LNCAP (cell line): ENCODE data around the gene WDR1.

Experiments
- TF ChIP-seq, protein P1 (sequence below): fragments of 450-650 bp; IDR thresholded peaks from 2 replicates; pipeline ENCODE4 v1.5.1; 2017; ENCODE audit warnings: mild to moderate bottlenecking

Gene WDR1

DNA sequence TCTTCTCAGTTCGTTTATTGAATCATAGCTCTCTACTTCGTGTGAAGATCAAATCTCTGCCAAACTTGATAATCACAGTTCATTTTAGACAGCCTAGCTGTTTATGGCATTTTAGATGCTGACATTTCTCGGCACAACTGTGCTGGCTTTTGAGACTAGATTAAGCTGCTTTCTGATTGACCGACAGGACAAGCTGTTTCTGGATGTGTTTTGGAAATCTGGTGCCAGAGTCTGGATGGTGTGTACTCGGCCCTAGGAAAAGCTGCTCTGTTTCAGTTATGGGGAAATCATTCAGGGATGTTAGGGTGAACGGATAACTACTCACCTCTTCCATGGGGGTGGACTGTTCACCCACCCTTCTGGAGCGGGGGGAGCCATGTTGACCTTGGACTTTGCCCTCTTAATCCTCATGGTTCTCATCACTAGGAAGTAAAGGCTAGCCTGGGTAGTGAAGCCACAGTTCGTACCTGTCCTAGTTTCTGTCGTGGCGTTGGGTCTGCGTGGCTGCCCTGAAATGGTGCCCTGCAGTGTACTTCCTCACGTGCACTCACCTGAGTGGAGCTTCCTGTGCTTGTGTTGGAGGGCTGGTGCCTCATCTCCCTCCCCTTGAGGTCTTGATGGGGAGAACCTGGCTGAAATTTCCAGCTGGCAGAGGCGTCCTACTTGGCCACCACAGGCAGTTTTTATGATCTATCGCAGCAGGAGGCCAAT lies 13.7 kb upstream of the WDR1 start:
- TF ChIP-seq, protein P1, sequence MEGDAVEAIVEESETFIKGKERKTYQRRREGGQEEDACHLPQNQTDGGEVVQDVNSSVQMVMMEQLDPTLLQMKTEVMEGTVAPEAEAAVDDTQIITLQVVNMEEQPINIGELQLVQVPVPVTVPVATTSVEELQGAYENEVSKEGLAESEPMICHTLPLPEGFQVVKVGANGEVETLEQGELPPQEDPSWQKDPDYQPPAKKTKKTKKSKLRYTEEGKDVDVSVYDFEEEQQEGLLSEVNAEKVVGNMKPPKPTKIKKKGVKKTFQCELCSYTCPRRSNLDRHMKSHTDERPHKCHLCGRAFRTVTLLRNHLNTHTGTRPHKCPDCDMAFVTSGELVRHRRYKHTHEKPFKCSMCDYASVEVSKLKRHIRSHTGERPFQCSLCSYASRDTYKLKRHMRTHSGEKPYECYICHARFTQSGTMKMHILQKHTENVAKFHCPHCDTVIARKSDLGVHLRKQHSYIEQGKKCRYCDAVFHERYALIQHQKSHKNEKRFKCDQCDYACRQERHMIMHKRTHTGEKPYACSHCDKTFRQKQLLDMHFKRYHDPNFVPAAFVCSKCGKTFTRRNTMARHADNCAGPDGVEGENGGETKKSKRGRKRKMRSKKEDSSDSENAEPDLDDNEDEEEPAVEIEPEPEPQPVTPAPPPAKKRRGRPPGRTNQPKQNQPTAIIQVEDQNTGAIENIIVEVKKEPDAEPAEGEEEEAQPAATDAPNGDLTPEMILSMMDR: no peak

DNA sequence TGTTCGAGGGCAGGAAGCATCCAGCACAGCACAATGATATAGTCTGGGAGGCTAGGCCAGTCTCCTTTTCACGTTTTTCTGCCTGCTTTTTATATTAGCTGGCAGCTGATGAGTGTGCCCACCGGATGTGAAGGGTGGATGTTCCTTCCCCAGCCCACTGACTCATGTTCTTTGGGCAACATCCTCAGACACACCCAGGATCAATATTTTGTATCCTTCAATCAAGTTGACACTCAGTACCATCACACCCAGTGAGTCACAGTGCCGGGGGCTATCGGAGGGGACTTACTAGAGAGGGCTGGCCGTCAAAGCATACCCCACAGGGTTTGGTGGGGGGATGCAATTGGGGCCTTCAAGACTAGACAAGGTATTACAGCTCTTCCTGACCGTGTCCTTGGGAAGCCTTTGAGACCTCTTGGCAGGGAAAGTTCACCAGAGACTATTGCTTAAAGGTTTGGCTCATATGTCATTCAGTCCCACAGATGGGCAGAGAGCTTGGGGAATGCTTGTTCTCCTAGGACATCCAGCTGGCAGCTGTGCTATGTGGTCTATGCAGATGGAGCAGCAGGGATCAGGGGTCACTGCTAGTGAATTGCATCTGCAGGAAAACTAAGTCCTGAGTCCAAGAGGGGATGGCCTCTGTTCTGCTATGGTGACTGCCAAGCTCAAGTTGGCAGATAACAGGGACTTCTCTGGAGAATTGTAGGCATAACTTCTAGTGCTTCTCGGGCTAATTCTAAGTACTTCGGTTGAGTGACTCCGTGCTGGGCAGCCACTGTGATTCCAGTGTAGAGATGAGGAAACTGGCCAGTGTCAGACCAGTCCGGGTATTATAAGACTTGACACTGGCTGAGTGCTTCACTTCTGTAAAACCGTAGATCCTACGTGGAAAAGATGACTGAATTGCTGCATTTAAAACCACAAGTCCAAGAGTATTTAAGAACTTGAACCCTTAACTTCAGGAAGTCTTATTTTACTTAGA lies 12.9 kb upstream of the WDR1 start:
- TF ChIP-seq, protein P1: no peak

DNA sequence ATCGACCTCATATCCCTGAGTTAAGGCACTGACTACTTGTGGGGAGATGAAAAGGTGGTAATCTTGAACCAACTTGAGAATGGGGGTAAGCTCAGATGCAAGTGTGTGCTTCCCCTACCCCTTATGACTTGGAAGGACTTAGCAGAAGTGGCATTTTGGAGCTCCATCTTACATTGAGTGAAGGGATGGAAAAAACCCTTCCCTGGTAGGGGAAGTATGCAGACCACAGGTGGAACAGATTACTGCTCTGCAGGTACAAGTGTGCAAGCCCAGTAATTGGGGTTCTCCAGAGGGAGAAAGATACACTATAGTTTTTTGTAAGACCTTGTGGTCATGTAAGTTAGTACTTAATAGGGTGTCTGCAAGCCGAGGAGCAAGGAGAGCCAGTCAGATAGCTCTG lies 12.2 kb upstream of the WDR1 start:
- TF ChIP-seq, protein P1: no peak

DNA sequence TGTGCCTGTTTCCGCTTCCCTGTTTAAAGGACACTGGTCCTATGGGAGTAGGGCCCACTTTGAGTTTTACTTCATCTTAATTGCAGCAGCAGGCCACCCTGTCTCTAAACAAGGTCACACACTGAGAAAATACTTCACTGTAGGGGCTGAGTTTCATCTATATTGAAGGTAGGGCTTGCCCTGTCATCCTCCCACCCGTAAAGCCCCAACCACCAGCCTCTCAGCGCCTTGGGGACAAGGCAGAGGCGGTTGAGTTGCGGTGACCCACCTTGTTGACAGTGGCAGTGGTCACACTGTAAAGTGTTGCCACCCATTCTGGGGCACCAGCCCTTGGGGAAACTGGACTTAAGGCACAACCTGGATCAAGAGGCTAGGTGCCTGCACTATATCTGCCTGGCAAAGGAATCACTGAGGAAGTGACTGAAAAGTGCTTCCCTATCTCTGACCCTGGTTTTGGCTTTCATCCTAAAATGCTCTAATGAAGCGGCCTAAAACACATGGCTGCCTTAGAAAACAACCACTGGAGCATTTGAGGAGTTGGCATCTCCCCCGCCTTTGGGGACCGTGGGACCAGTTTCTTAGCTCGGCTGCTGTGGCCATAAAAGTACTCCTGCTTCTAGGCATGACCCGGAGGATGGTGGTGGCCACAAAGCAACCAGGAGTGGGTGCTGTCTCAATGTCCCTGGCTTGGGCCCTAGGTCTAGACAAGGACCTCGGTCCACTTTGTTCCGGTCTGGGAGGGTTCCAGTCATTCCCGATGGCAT lies 7.8 kb upstream of the WDR1 start:
- TF ChIP-seq, protein P1: no peak

DNA sequence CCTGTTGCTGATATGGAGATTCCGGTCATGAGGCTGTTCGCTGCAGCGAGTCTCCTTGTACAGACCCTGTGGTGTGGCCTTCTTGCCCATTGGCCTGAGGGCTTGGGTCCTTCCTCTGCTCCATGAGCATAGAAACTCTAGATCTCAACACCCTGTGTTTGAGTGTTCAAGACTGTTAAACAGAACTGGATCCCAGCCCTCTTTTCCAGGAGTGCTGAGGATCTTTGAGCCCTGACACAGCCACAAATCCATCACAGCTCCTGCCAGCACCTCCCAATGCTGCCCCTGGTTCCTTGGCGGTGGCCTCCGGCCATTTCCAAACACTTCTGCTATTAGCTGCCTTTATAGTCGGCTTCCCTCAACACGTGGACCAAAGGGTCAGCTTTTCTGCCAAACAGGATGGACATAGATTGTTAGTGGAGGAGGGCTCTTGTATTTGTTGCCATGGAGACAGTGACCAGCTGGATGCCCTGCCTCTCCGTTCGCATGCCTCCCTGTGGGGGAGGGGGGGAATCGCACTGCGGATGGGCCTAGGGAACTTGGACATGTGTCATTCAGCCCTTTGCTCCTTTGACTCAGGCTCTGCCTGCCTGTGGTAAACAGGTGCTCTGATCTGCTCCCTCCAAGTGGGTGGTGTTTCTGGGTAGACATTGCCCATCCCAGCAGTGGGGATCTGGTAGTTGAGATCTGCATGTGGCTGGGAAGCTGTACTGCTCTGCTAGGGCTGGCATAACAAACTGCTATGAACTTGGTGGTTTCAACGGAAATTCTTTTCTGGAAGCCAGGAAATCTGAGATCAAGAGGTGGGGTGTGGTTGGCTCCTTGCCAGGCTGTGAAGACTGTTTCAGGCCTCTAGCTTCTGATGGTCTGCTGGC lies 6.9 kb upstream of the WDR1 start:
- TF ChIP-seq, protein P1: no peak

DNA sequence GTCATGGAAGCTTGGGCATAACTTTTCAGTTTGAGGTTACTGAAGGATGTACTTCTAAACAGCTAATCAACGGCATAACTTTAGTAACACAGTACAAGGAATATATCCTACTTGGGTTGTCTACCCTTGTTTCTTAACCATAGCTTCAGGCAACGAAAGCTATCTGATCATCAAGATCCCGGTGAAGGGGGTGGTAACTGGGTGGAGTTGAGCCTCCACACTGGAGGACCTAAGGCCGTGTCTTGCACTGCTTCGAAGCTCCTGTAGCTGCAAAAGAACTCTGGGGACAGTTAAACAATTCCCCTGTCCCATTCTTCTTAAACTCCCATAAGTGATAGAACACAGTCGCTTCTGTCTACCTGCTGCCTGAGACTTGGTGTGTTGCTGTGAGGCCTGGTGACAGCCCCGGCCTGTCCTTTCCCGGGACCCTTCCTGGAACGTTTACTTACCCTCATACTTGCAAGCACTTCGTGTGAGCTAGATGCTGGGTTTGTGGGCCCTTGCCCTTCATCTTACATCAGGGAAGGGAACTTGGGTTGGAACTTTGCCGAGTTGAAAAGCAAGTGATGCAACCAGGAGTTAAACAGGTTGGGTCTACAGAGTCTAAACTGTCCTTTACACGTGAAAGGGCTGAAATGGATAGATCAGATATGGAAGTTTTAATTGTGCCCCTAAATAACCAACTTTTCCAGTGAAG lies 5.8 kb upstream of the WDR1 start:
- TF ChIP-seq, protein P1: no peak
